SU-DHL-6 (cell line): ENCODE data around the gene EMP1.

ENCODE experiments used
- EZH2phosphoT487 ChIP-seq: fragments of 200-600 bp; sonication (generic), shearing (Covaris generic); conservative IDR thresholded peaks from 2 replicates; pipeline ENCODE4 v1.6.1; 2018; ENCODE audit warnings: mild to moderate bottlenecking, antibody characterized with exemption, low read length, moderate library complexity, mixed read lengths
- TF ChIP-seq, protein P1 (sequence below): fragments of 200-600 bp; sonication (generic); IDR thresholded peaks from one replicate; pipeline ENCODE4 v1.5.1; 2017; ENCODE audit warnings: antibody characterized with exemption, mild to moderate bottlenecking, low read length, moderate library complexity; ENCODE audit not compliant: insufficient read depth, poor library complexity, severe bottlenecking

GRCh38 chr12:13197032-13197431 is 506 bp downstream of the EMP1 start:
- TF ChIP-seq, protein P1, sequence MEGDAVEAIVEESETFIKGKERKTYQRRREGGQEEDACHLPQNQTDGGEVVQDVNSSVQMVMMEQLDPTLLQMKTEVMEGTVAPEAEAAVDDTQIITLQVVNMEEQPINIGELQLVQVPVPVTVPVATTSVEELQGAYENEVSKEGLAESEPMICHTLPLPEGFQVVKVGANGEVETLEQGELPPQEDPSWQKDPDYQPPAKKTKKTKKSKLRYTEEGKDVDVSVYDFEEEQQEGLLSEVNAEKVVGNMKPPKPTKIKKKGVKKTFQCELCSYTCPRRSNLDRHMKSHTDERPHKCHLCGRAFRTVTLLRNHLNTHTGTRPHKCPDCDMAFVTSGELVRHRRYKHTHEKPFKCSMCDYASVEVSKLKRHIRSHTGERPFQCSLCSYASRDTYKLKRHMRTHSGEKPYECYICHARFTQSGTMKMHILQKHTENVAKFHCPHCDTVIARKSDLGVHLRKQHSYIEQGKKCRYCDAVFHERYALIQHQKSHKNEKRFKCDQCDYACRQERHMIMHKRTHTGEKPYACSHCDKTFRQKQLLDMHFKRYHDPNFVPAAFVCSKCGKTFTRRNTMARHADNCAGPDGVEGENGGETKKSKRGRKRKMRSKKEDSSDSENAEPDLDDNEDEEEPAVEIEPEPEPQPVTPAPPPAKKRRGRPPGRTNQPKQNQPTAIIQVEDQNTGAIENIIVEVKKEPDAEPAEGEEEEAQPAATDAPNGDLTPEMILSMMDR: no peak
- no peak for TF ChIP-seq EZH2phosphoT487
